Thyroid gland (tissue), 4 donors: ENCODE results near the gene MKNK1.

ENCODE experiments used
- CTCF ChIP-seq, 6 experiments: fragments of 200-600 bp in 3 of 6; fragments of 450-650 bp in 3 of 6; sonication (generic) in 3 of 6; IDR thresholded peaks; one replicate each; pipeline ENCODE4 v1.5.1; 2016 to 2019; ENCODE audit warnings: antibody characterized with exemption in 6 of 6, mild to moderate bottlenecking in 2 of 6, inconsistent platforms in 1 of 6, moderate library complexity in 1 of 6
- POLR2A ChIP-seq, 2 donors: fragments of 450-650 bp; IDR thresholded peaks; one replicate each; pipeline ENCODE4 v1.6.1; 2017; ENCODE audit warnings: antibody characterized with exemption in 2 of 2, mild to moderate bottlenecking in 2 of 2, moderate library complexity in 1 of 2

- TF ChIP-seq CTCF (IDR thresholded peaks at IDR 0.05), result no peak
- no peak for TF ChIP-seq POLR2A (IDR thresholded peaks at IDR 0.05)
Measured at GRCh38 chr1:46536527-46536926, 67.5 kb downstream of the MKNK1 start.
